HG02623 (cell line): ENCODE data around the gene PEAK1.
"Not testable (repeated sequence)": the region's sequence is repeated elsewhere in the genome, so short reads cannot be mapped to it uniquely, and the experiment has no call there.

Experiments
- ATAC-seq: cut with Tn5 transposase; IDR thresholded peaks from one replicate; pipeline ENCODE4 v1.9.1; 2021; ENCODE audit warnings: moderate library complexity; ENCODE audit not compliant: unreplicated experiment

PEAK1 gene

DNA sequence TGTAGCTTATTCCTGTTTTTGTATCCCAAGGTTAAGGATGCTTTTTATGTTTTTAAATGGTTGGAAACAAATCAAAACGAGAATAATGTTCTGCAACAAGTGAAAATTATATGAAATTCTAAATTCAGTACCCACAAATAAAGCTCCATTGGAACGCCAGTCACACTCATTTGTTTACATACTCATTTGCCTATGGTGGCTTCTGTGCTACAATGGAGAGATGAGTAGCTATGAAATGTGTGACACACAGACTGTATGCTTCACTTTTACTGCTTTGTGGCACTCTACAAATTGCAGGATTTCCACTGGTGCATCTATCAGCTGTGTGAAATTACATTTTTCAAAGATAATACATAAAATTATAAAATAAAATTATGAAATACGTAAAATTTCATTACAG, 236.8 kb downstream of the PEAK1 start:
- ATAC-seq, result no peak

- peak; percentile 49 for ATAC-seq
Measured at GRCh38 chr15:77181305-77182074, 238.4 kb downstream of the PEAK1 start.

DNA sequence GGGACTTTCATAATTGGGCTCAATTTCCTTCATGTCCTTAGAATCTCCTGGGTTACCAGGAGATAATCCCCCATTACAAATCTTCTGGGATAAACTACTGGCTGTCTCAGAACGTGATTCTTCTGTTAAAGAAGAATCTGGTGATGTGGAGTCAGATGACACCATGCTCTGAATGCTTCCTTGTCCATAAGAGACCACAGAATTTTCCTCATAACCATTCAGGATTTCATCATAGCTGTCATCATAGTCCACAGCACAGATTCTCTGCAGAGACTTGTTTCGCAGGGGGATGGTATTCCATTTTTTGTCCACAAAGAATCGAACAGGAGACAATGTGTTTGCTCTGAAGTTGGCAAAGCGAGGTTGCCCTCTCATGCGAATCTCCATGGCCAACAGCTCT, 239.1 kb downstream of the PEAK1 start:
- ATAC-seq, result no peak

GRCh38 chr15:77180270-77180669, 239.6 kb downstream of the PEAK1 start:
- no peak for ATAC-seq

- ATAC-seq, result peak; percentile 56
Measured at GRCh38 chr15:77179541-77179998, 240.3 kb downstream of the PEAK1 start.

GRCh38 chr15:77178411-77178810, 241.5 kb downstream of the PEAK1 start:
- ATAC-seq, result no peak

DNA sequence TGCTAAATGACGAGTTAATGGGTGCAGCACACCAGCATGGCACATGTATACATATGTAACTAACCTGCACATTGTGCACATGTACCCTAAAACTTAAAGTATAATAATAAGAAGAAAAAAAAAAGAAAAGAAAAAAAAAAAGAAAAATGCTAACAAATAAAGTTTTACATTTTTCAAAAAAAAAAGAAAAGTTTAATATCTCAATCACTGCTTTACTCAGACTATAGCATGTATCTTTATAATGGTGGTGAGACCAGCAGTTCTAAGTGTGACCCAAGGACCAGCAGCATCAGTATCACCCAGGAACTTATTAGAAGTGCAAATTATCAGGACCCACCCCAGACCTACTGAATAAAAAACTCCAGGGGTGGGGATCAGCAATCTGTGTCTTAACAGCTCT, 243.8 kb downstream of the PEAK1 start:
- ATAC-seq, result not testable (repeated sequence)

DNA sequence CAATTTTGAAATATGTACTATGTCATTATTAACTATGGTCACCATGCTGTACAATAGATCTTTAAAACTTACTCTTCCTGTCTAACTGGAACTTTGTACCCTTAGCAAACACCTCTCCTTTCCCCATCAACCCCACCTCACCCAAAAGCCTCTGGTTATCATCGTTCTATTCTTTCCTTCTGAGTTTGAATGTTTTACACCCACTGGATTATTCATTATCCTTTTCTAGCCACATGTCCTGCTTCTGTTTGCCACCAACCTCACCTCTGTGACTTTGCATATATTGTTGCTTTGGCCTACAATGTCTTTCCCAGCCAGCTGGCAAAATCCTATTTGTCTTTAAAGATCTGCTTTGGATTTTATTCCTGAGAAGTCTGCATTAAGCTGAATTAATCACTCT, 246.4 kb downstream of the PEAK1 start:
- ATAC-seq, result no peak

DNA sequence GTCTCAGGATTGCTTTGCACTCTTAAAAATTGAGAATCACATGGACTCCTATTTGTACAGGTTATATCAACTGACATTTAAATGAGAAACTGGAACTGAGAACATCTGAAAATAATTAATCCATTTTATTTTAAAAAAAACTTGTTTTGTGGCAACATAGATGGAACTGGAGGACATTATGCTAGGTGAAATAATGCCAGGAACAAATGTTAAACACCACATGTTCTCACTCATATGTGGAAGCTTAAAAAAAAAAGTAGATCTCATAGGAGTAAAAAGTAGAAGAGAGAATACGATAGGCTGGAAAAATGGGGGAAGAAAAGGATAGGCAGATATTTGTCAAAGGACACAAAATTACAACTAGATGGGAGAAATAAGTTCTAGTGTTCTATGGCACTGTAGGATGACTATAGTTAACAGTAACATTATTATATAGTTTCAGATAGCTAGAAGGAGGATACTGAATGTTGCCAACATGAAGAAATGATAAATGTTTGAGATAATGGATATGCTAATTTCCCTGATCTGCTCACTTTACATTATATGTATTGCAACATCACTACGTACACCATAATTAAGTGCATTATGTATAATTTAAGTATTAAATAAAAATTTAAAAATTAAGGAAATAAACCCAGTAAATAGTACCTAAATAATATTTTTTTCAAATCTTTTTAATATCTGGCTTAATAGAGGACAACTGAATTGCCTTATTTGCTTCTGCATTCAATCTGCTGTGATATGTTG, 248.5 kb downstream of the PEAK1 start:
- no peak for ATAC-seq

- no peak for ATAC-seq
Measured at GRCh38 chr15:77168616-77169015, 251.3 kb downstream of the PEAK1 start.

- no peak for ATAC-seq
Measured at GRCh38 chr15:77168141-77168540, 251.8 kb downstream of the PEAK1 start.

DNA sequence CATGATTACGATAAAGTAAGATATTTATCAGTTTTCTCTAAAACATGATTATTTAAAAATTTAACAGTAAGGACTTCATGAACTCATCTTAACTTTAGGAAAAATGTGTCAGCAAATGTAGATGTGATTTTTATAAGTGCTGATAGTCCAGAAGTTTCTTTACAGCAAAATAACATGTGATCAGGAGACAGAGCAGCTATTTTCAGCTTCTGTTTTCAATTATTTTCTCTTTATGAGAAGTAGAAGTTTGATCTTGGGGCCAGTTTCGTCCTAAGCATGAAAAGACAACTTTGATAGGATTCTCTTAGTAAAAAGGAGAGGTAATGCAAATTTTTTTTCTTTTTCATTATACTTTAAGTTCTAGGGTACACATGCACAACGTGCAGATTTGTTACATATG, 252.5 kb downstream of the PEAK1 start:
- ATAC-seq, result no peak

DNA sequence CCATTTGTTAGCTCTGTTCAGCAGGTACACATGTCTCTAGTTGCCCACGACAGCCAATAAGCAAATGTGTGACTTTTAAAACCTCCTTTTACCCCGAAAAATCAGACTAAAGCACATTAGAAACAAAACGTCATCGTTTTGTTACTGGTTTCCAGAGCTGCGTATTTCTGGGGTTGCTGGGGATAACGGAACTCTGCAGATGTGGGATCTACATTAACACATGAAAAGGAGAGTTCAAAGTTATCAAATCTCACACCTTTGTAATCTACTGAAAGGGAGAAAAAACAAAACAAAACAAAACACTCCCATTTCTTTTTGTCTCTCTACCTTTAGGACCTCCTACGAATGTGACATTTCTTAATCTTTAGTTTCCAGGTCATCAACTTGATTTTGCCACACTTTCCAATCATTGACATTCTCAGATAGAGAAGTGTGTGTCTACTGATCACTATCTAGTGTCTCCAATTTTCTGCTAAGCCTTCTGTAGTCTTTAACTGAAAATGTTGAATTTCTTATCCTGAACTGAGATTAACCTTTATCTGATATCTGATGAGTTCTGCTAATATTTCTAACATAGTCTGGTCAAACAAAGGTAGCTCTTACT, 256.0 kb downstream of the PEAK1 start:
- ATAC-seq, result no peak

GRCh38 chr15:77162872-77163633, 256.9 kb downstream of the PEAK1 start:
- no peak for ATAC-seq

- ATAC-seq, result no peak
Measured at GRCh38 chr15:77160562-77161478, 259.1 kb downstream of the PEAK1 start.

GRCh38 chr15:77156000-77156399, 263.9 kb downstream of the PEAK1 start:
- ATAC-seq, result not testable (repeated sequence)

- ATAC-seq, result no peak
Measured at GRCh38 chr15:77148191-77148590, 271.7 kb downstream of the PEAK1 start.

- no peak for ATAC-seq
Measured at GRCh38 chr15:77145370-77145769, 274.5 kb downstream of the PEAK1 start.

- ATAC-seq, result no peak
Measured at GRCh38 chr15:77144492-77145070, 275.3 kb downstream of the PEAK1 start.

DNA sequence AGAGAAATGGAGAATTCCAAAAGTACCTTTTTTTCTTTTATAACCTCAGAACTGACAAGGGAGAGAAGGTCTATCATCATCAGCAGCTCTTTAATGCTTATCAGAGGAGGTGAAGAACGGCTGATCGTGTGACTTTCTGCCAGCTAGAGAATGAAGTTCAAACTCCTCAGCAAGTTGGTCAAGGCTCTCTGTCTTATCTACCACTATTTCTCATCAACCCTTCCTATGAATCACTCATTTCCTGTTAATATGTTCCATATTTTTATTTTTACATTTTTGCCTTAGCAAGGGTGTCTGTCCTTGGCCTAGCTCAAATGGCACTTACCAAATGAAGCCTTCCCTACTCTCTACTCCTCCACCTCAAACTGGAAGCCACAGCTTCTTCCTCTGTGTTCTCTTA, 275.9 kb downstream of the PEAK1 start:
- ATAC-seq, result no peak
